SK-N-SH treated with all-trans-retinoic acid at 6 μM for 48 hours (cell line): ENCODE measurements around the gene SPAST.

Experiments
- RARB ChIP-seq: fragments of 250-450 bp; sonication (Bioruptor Pico); IDR thresholded peaks from 2 replicates; pipeline ENCODE4 v1.8.0; 2021; ENCODE audit warnings: mild to moderate bottlenecking, moderate library complexity
- ZFP3 ChIP-seq: fragments of 250-450 bp; sonication (Bioruptor Pico); IDR thresholded peaks from 2 replicates; pipeline ENCODE4 v1.5.0; 2020; ENCODE audit warnings: mild to moderate bottlenecking, moderate library complexity
- TF ChIP-seq, protein P1 (sequence below): fragments of 250-450 bp; sonication (Bioruptor Pico); IDR thresholded peaks from 2 replicates; pipeline ENCODE4 v1.5.0; 2020; ENCODE audit warnings: mild to moderate bottlenecking, moderate library complexity
- TF ChIP-seq, protein P2 (sequence below): fragments of 250-450 bp; sonication (Bioruptor Pico); IDR thresholded peaks from 2 replicates; pipeline ENCODE4 v1.8.0; 2021; ENCODE audit warnings: low read depth, mild to moderate bottlenecking, moderate library complexity, borderline replicate concordance

DNA sequence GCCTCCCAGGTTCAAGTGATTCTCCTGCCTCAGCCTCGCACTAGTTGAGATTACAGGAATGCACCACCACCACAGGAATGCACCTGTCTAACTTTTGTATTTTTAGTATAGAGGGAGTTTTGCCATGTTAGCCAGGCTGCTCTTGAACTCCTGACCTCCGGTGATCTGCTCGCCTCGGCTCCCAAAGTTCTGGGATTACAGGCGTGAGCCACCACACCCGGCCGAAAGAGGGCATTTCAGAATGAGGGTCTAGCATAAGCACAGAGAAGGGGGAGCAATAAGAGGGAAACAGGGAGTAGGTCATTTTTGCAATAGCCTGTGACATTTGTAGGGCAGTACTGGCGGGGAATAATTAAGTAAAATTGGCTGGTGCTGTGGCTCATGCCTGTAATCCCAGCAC lies 1.9 kb upstream of the SPAST start:
- TF ChIP-seq, protein P1, sequence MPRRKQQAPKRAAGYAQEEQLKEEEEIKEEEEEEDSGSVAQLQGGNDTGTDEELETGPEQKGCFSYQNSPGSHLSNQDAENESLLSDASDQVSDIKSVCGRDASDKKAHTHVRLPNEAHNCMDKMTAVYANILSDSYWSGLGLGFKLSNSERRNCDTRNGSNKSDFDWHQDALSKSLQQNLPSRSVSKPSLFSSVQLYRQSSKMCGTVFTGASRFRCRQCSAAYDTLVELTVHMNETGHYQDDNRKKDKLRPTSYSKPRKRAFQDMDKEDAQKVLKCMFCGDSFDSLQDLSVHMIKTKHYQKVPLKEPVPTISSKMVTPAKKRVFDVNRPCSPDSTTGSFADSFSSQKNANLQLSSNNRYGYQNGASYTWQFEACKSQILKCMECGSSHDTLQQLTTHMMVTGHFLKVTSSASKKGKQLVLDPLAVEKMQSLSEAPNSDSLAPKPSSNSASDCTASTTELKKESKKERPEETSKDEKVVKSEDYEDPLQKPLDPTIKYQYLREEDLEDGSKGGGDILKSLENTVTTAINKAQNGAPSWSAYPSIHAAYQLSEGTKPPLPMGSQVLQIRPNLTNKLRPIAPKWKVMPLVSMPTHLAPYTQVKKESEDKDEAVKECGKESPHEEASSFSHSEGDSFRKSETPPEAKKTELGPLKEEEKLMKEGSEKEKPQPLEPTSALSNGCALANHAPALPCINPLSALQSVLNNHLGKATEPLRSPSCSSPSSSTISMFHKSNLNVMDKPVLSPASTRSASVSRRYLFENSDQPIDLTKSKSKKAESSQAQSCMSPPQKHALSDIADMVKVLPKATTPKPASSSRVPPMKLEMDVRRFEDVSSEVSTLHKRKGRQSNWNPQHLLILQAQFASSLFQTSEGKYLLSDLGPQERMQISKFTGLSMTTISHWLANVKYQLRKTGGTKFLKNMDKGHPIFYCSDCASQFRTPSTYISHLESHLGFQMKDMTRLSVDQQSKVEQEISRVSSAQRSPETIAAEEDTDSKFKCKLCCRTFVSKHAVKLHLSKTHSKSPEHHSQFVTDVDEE (CRISPR knock-in tag), result no peak
- TF ChIP-seq RARB, result no peak
- TF ChIP-seq, protein P2, sequence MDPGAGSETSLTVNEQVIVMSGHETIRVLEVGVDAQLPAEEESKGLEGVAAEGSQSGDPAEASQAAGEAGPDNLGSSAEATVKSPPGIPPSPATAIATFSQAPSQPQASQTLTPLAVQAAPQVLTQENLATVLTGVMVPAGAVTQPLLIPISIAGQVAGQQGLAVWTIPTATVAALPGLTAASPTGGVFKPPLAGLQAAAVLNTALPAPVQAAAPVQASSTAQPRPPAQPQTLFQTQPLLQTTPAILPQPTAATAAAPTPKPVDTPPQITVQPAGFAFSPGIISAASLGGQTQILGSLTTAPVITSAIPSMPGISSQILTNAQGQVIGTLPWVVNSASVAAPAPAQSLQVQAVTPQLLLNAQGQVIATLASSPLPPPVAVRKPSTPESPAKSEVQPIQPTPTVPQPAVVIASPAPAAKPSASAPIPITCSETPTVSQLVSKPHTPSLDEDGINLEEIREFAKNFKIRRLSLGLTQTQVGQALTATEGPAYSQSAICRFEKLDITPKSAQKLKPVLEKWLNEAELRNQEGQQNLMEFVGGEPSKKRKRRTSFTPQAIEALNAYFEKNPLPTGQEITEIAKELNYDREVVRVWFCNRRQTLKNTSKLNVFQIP, result no peak
- TF ChIP-seq ZFP3, result no peak
